ENCODE data around the gene NDUFAF7. TPM values are rescaled to one million over a fixed set of nuclear protein-coding genes. Genes with fewer than 3 reads are reported as not detected.
"Not testable (repeated sequence)": the region's sequence is repeated elsewhere in the genome, so short reads cannot be mapped to it uniquely, and the experiment has no call there.

The NDUFAF7 gene
- total and polyA plus RNA-seq, 8 donors, result 7.3 to 79.9 (median 19.8) TPM

DNA sequence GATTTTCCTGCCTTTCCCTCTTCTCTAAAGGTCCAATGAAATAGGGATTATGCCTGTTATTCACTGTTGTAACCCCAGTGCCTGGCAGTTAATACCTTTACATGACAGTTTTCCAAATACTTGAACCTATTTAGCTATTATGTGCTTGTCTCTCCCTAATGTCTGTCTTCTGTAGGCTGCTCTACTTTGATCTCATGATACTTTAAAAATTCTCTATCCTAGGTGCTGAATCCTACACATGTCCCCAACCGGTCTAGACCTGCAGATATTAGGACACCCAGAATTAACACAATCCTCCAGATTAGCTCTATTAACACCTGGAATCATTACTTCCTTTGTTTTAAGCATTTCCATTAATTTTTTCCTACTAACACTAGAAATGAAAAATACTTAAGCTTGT is 7.4 kb upstream of the NDUFAF7 start:
- Histone ChIP-seq H3K4me3 (no peak overlapping the region), H3K27me3 (no peaks in the 10 kb centered on the region), H3K4me1 (peaks cover 0 to 37% (median 18%) of the 10 kb centered on the region in 4 donors), H3K27ac (no peak overlapping the region), H3K36me3 (peaks cover 27 to 75% (median 73%) of the 10 kb centered on the region in 4 donors), H3K9me3 (no peaks in the 10 kb centered on the region)
- no peak for DNase-seq
- TF ChIP-seq, protein P1, sequence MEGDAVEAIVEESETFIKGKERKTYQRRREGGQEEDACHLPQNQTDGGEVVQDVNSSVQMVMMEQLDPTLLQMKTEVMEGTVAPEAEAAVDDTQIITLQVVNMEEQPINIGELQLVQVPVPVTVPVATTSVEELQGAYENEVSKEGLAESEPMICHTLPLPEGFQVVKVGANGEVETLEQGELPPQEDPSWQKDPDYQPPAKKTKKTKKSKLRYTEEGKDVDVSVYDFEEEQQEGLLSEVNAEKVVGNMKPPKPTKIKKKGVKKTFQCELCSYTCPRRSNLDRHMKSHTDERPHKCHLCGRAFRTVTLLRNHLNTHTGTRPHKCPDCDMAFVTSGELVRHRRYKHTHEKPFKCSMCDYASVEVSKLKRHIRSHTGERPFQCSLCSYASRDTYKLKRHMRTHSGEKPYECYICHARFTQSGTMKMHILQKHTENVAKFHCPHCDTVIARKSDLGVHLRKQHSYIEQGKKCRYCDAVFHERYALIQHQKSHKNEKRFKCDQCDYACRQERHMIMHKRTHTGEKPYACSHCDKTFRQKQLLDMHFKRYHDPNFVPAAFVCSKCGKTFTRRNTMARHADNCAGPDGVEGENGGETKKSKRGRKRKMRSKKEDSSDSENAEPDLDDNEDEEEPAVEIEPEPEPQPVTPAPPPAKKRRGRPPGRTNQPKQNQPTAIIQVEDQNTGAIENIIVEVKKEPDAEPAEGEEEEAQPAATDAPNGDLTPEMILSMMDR (IDR thresholded peaks at IDR 0.05), result no peak
- no peak for TF ChIP-seq POLR2A (IDR thresholded peaks at IDR 0.05)
- TF ChIP-seq POLR2AphosphoS5 (IDR thresholded peaks at IDR 0.05), result no peak
- TF ChIP-seq EP300 (IDR thresholded peaks at IDR 0.05), result no peak
- 93 to 98% (median 97%) methylated on average over 1 of the region's 1 CpG for WGBS, 5 donors
- intact Hi-C loops (cut with DNase I; ENCODE audit: low total_unique reads), result no loop called here

DNA sequence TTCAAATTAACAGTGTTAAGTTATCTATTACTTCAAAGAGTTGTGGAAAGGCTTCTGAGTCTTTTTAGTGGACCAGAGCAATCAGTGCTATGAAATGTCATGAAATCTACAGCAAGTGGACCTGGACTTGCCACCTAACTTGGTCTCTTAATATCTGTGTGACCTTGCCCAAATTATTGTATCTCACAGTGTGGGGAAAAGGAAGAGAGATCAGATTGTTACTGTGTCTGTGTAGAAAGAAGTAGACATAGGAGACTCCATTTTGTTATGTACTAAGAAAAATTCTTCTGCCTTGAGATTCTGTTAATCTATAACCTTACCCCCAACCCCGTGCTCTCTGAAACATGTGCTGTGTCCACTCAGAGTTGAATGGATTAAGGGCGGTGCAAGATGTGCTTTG is 6.3 kb upstream of the NDUFAF7 start:
- H3K27me3 ChIP-seq; intact Hi-C loops (cut with DNase I; ENCODE audit: low total_unique reads); H3K27ac ChIP-seq; H3K9me3 ChIP-seq; H3K4me3 ChIP-seq; DNase-seq: not testable (repeated sequence)
- WGBS, 5 donors, result 67% methylated on average over 1 of the region's 2 CpGs; no CpG with 5 or more reads in 4 of the 5 donors
- H3K36me3 ChIP-seq, result peaks cover 27 to 64% (median 62%) of the 10 kb centered on the region in 4 donors
- H3K4me1 ChIP-seq, result peaks cover 8 to 48% (median 28%) of the 10 kb centered on the region in 4 donors

DNA sequence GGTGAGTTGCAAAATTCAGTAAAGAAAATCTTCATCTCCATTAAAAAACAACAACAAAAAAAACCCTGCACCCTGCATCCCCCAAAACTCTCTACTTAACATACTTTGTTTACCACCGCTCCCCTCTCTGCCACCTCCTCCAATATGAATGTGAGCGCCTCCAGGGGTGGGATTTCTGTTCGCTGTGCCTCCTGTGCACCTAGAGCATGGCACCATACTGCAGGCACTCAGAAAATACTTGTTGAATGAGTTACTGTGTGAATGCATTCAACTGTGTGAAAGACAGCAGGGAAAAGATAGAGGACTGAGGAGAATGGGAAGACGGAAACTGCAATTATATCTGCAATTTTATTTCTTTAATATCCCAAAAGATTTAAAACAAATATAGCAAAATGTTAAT is 4.6 kb upstream of the NDUFAF7 start:
- H3K27ac ChIP-seq, result no peak overlapping the region
- peaks cover 13 to 54% (median 34%) of the 10 kb centered on the region in 4 donors for H3K4me1 ChIP-seq
- intact Hi-C loops (cut with DNase I; ENCODE audit: low total_unique reads), result no loop called here
- TF ChIP-seq POLR2A (IDR thresholded peaks at IDR 0.05) (no peak), EP300 (IDR thresholded peaks at IDR 0.05) (no peak), POLR2AphosphoS5 (IDR thresholded peaks at IDR 0.05) (no peak)
- TF ChIP-seq, protein P1 (IDR thresholded peaks at IDR 0.05), result no peak
- 93 to 98% (median 94%) methylated on average over 4 of the region's 4 CpGs for WGBS, 5 donors
- no peaks in the 10 kb centered on the region for H3K27me3 ChIP-seq
- no peaks in the 10 kb centered on the region for H3K9me3 ChIP-seq
- peaks cover 15 to 47% (median 45%) of the 10 kb centered on the region in 4 donors for H3K36me3 ChIP-seq
- no peak for DNase-seq
- H3K4me3 ChIP-seq, result no peak overlapping the region

- intact Hi-C loops (cut with DNase I; ENCODE audit: low total_unique reads), result no loop called here
- TF ChIP-seq, protein P1 (IDR thresholded peaks at IDR 0.05), result no peak
- TF ChIP-seq POLR2AphosphoS5 (IDR thresholded peaks at IDR 0.05) (no peak), POLR2A (IDR thresholded peaks at IDR 0.05) (no peak), EP300 (IDR thresholded peaks at IDR 0.05) (no peak)
- Histone ChIP-seq H3K27me3 (no peaks in the 10 kb centered on the region), H3K9me3 (no peaks in the 10 kb centered on the region), H3K4me3 (no peak overlapping the region), H3K4me1 (peaks cover 23 to 69% (median 46%) of the 10 kb centered on the region in 4 donors), H3K27ac (no peak overlapping the region), H3K36me3 (peaks cover 10 to 27% (median 25%) of the 10 kb centered on the region in 4 donors)
- no peak for DNase-seq
- 91 to 96% (median 95%) methylated on average over 3 of the region's 3 CpGs for WGBS, 5 donors
Observed at GRCh38 chr2:37228788-37229187, 2.7 kb upstream of the NDUFAF7 start.

GRCh38 chr2:37230581-37230980 is 877 bp upstream of the NDUFAF7 start:
- peak in 1 of 2 donors; percentile 33 for DNase-seq
- Histone ChIP-seq H3K4me3 (peak overlapping the region; percentile 76 to 85 (median 81)), H3K36me3 (peaks cover 10 to 27% (median 24%) of the 10 kb centered on the region in 4 donors), H3K27me3 (no peaks in the 10 kb centered on the region), H3K9me3 (no peaks in the 10 kb centered on the region), H3K4me1 (peaks cover 23 to 67% (median 46%) of the 10 kb centered on the region in 4 donors), H3K27ac (peak overlapping the region in 4 of 5 donors; percentile 95 to 97 (median 97))
- intact Hi-C loops (cut with DNase I; ENCODE audit: low total_unique reads), result no loop called here
- no peak for TF ChIP-seq POLR2A (IDR thresholded peaks at IDR 0.05)
- no peak for TF ChIP-seq EP300 (IDR thresholded peaks at IDR 0.05)
- TF ChIP-seq, protein P1 (IDR thresholded peaks at IDR 0.05), result no peak
- no peak for TF ChIP-seq POLR2AphosphoS5 (IDR thresholded peaks at IDR 0.05)
- 0 to 2% (median 1%) methylated on average over 8 of the region's 8 CpGs for WGBS, 5 donors
